ENCODE measurements around the gene CDKN2B-AS1. TPM values are rescaled to one million over a fixed set of nuclear protein-coding genes. Genes with fewer than 3 reads are reported as not detected.
A peak's percentile ranks its signal among the peaks of the same experiment; 100 is the strongest.

CDKN2B-AS1 gene
- total RNA-seq, 2 experiments from 2014 or later = 0.41 to 0.81 TPM

GRCh38 chr9:22118810-22119521, 124.4 kb downstream of the CDKN2B-AS1 start:
- peaks cover 19% of the 10 kb centered on the region for H3K27me3 Mint-ChIP-seq
- intact Hi-C loops (cut with micrococcal nuclease) = loop anchor here (2.0 to 10.0 kb wide), 4 partner anchors 67 to 326 kb away; partner anchors contain the start of gene DMRTA1
- POLR2A ChIA-PET = no interaction called here
- H3K27ac Mint-ChIP-seq = no peak overlapping the region
- H3K4me3 Mint-ChIP-seq = no peak overlapping the region
- TF ChIP-seq, protein P1, sequence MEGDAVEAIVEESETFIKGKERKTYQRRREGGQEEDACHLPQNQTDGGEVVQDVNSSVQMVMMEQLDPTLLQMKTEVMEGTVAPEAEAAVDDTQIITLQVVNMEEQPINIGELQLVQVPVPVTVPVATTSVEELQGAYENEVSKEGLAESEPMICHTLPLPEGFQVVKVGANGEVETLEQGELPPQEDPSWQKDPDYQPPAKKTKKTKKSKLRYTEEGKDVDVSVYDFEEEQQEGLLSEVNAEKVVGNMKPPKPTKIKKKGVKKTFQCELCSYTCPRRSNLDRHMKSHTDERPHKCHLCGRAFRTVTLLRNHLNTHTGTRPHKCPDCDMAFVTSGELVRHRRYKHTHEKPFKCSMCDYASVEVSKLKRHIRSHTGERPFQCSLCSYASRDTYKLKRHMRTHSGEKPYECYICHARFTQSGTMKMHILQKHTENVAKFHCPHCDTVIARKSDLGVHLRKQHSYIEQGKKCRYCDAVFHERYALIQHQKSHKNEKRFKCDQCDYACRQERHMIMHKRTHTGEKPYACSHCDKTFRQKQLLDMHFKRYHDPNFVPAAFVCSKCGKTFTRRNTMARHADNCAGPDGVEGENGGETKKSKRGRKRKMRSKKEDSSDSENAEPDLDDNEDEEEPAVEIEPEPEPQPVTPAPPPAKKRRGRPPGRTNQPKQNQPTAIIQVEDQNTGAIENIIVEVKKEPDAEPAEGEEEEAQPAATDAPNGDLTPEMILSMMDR (IDR thresholded peaks at IDR 0.05) = no peak
- H3K9me3 Mint-ChIP-seq = no peaks in the 10 kb centered on the region
- CTCF ChIA-PET = interaction anchor here (0.8 to 7.6 kb wide), 35 partner anchors 7 to 311 kb away, joined by 3 to 71 read pairs (median 5); partner anchors contain the start of genes CDKN2A, CDKN2B and CDKN2B-AS1
- H3K36me3 Mint-ChIP-seq (ENCODE audit: low read depth) = no peaks in the 10 kb centered on the region
- ATAC-seq (no peak), DNase-seq (no peak)
- H3K4me1 Mint-ChIP-seq (ENCODE audit: low read depth) = peaks cover 3% of the 10 kb centered on the region

DNA sequence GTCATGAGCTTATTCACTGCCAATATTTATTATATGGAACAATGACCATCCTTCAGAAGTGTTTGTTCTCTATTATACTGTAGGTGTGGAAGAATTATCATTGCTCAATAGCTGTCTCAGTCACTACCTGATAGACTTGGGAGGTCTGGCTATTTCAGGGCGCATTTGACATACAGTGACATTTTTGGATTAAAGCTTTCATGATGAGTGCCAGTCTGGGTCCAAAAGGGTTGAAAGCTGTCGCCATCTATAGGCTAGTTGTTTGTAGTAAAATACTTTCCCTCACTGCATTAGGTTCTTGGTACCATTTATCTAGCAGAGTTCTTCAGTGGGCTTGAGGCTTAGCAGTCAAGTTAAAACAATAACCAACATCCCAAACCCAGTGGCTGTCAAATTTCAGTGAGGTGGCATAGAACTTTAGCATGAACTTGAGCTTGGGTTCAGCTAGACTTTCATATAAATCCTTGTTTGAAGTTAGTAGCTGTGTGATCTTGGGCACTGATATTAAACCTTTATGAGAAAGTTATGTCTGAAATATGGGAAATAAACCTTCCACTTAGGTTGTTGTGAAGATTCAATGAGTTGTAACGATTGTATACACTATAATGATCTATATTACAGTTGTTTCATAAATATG, 125.0 kb downstream of the CDKN2B-AS1 start:
- no peaks in the 10 kb centered on the region for H3K36me3 Mint-ChIP-seq (ENCODE audit: low read depth)
- DNase-seq (peak; percentile 33), ATAC-seq (peak; percentile 80)
- ChIA-PET CTCF (interaction anchor here (0.7 to 7.6 kb wide), 35 partner anchors 8 to 312 kb away, joined by 3 to 71 read pairs (median 5); partner anchors contain the start of genes CDKN2A, CDKN2B and CDKN2B-AS1), POLR2A (no interaction called here)
- peaks cover 3% of the 10 kb centered on the region for H3K4me1 Mint-ChIP-seq (ENCODE audit: low read depth)
- H3K27me3 Mint-ChIP-seq = peaks cover 18% of the 10 kb centered on the region
- no peak overlapping the region for H3K4me3 Mint-ChIP-seq
- no peaks in the 10 kb centered on the region for H3K9me3 Mint-ChIP-seq
- TF ChIP-seq, protein P1 (IDR thresholded peaks at IDR 0.05) = peak; percentile 40
- no peak overlapping the region for H3K27ac Mint-ChIP-seq
- intact Hi-C loops (cut with micrococcal nuclease) = loop anchor here (2.0 to 10.0 kb wide), 4 partner anchors 67 to 325 kb away; partner anchors contain the start of gene DMRTA1

GRCh38 chr9:22120159-22120549, 125.6 kb downstream of the CDKN2B-AS1 start:
- CTCF ChIA-PET = interaction anchor here (0.7 to 7.6 kb wide), 29 partner anchors 9 to 312 kb away, joined by 3 to 71 read pairs (median 5); partner anchors contain the start of genes CDKN2A, CDKN2B and CDKN2B-AS1
- peaks cover 18% of the 10 kb centered on the region for H3K27me3 Mint-ChIP-seq
- H3K9me3 Mint-ChIP-seq = no peaks in the 10 kb centered on the region
- DNase-seq (no peak), ATAC-seq (no peak)
- H3K27ac Mint-ChIP-seq = no peak overlapping the region
- no peaks in the 10 kb centered on the region for H3K36me3 Mint-ChIP-seq (ENCODE audit: low read depth)
- intact Hi-C loops (cut with micrococcal nuclease) = no loop called here
- POLR2A ChIA-PET = no interaction called here
- no peak overlapping the region for H3K4me3 Mint-ChIP-seq
- H3K4me1 Mint-ChIP-seq (ENCODE audit: low read depth) = peaks cover 3% of the 10 kb centered on the region
- TF ChIP-seq, protein P1 (IDR thresholded peaks at IDR 0.05) = no peak

DNA sequence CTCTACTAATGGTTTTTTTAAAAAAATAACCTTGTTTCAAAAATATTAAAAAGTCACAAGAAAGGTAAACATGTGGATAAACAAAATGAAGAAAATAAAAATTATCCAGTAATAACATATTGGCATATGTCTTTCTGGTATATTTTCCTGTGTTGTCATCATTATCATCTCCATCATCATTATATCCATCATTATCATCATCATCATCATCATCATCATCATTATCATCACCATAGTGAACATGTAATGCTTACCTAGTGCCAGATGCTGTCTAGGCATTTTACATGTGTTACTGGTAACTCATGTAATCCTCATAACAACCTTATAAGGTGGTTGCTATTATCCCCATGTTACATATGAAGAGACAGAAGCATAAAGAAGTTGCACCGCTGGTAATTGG, 126.0 kb downstream of the CDKN2B-AS1 start:
- ATAC-seq = no peak
- Mint-ChIP-seq H3K4me1 (ENCODE audit: low read depth) (peaks cover 3% of the 10 kb centered on the region), H3K9me3 (no peaks in the 10 kb centered on the region), H3K27ac (no peak overlapping the region), H3K36me3 (ENCODE audit: low read depth) (no peaks in the 10 kb centered on the region), H3K4me3 (no peak overlapping the region), H3K27me3 (peaks cover 18% of the 10 kb centered on the region)
- ChIA-PET CTCF (interaction anchor here (0.9 to 7.6 kb wide), 14 partner anchors 9 to 306 kb away, joined by 3 to 71 read pairs (median 9); partner anchors contain the start of genes CDKN2A, CDKN2B and CDKN2B-AS1), POLR2A (interaction anchor here (0.5 kb wide), 1 partner anchor 73 kb away, joined by 3 read pairs; no protein-coding TSS in a partner anchor)
- no peak for DNase-seq
- TF ChIP-seq, protein P1 (IDR thresholded peaks at IDR 0.05) = no peak
- intact Hi-C loops (cut with micrococcal nuclease) = no loop called here

All from activated CD8-positive, alpha-beta T cell treated with anti-CD3 and anti-CD28 coated beads for 36 hours (primary cell).